HG03095 (cell line): ENCODE data around the gene TRIM28.

Experiments
- ATAC-seq: cut with Tn5 transposase; IDR thresholded peaks from one replicate; pipeline ENCODE4 v1.9.1; 2021; ENCODE audit warnings: moderate library complexity; ENCODE audit not compliant: unreplicated experiment

Gene TRIM28

GRCh38 chr19:58547323-58548312 lies 3.8 kb downstream of the TRIM28 start:
- no peak for ATAC-seq

GRCh38 chr19:58548859-58549663 lies 5.2 kb downstream of the TRIM28 start:
- no peak for ATAC-seq

DNA sequence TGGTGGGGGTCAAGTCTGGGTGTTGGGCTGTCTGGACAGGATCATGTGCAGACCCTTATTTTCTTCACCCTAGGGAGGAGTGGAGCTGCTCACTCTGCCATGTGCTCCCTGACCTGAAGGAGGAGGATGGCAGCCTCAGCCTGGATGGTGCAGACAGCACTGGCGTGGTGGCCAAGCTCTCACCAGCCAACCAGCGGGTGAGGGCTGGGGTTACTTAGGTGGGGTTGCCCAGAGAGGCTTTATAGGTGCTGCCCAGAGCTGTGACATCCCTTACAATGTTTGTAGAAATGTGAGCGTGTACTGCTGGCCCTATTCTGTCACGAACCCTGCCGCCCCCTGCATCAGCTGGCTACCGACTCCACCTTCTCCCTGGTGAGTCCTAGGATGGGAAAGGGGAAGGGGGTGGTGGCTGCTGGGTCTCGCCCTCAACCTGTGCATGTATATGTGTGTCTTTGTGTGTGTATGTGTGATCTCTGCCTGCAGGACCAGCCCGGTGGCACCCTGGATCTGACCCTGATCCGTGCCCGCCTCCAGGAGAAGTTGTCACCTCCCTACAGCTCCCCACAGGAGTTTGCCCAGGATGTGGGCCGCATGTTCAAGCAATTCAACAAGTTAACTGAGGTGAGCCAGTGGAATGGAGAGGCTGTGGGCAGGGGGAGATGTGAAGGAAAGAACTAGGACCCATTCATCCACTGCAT lies 5.9 kb downstream of the TRIM28 start:
- no peak for ATAC-seq

DNA sequence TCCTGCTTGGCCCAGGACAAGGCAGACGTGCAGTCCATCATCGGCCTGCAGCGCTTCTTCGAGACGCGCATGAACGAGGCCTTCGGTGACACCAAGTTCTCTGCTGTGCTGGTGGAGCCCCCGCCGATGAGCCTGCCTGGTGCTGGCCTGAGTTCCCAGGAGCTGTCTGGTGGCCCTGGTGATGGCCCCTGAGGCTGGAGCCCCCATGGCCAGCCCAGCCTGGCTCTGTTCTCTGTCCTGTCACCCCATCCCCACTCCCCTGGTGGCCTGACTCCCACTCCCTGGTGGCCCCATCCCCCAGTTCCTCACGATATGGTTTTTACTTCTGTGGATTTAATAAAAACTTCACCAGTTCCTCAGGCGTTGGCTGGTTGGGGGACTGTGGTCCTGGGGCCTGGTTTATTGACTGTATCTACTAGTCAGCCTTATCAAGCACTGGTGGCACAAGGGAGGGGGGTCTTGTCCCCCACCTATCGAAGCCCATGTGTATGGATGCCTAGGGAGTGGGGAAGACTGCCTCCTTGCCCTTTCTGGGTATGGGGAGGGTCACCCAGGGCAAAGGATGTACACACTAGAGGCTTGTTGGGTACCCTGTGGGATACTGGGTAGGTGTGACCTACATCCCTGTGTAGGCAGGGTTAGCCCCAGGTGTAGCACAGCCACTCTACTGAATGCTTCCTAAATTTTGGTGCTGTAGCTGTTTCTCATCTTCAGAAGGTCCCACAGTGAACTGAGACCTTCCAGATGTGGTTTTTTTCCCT lies 6.7 kb downstream of the TRIM28 start:
- no peak for ATAC-seq

DNA sequence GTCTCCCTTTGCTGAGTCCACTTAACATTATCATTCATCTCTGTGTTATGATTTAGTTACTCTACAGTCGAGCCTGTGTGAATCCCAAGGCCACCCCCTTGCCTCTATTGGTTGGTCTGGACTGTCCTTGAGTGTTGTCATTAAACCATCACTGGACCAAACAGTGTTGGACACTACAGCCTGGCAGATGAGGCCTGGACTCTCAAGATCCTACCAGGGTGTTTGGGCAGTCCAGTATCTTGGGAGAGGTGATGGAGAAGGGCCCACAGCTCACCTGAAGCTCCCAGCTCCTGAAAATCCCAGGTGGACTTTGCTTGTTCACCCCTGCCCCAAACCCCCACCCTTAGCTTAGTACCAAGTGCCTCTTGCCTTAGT lies 7.2 kb downstream of the TRIM28 start:
- ATAC-seq, result no peak

- ATAC-seq, result no peak
Measured at GRCh38 chr19:58551577-58552471, 8.0 kb downstream of the TRIM28 start.

DNA sequence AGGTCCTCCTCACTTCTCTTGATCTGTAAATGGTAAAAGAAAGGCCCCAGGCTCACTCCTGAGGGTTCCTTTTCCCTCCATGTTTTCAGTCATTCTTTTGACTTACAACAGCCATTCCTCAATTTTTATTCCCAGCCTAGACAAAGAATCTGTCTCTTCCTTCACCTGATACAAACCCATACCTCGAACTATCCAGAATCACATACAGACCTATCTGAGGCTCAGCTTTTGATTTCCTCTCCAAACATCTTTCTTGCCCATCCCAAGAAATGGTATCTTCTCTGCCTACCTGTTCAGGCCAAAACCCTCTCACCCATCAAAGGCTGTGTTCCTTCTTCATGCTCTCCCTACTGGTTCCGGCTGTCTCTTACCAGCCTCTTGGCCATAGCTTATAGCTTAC lies 8.8 kb downstream of the TRIM28 start:
- ATAC-seq, result no peak

DNA sequence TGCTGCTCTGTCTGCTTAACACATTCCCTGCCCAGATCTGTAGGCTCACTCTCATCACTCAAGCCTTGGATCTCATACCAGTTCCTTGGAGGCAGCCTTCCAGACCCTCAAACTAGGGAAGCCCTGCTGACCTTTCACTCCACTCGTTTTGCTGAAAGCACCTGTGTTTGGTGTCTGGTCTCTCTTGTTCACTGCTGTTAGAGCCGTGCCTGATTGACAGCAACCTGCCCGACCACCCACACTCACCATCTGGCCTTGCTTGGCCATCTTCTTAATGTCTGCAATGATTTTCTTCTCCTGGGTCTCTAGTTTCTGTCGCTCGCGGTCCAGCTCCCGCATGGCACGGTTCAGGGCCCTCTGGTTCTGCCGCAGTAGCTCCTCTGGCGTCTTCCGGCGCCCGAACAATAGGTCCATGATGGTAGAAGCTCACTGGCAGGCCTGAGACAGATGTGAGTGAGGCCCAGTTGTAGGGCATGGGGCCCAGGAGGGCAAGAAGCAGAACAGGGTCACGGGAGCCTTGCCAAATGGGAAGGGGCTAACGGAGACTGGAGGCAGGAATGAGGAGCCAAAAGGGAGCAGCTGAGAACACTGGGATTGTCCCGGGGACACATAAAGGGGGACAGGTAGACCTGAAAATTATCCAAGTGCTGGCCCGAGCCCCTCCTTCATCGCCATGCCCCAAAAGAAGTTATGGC lies 10.1 kb downstream of the TRIM28 start:
- ATAC-seq, result no peak

DNA sequence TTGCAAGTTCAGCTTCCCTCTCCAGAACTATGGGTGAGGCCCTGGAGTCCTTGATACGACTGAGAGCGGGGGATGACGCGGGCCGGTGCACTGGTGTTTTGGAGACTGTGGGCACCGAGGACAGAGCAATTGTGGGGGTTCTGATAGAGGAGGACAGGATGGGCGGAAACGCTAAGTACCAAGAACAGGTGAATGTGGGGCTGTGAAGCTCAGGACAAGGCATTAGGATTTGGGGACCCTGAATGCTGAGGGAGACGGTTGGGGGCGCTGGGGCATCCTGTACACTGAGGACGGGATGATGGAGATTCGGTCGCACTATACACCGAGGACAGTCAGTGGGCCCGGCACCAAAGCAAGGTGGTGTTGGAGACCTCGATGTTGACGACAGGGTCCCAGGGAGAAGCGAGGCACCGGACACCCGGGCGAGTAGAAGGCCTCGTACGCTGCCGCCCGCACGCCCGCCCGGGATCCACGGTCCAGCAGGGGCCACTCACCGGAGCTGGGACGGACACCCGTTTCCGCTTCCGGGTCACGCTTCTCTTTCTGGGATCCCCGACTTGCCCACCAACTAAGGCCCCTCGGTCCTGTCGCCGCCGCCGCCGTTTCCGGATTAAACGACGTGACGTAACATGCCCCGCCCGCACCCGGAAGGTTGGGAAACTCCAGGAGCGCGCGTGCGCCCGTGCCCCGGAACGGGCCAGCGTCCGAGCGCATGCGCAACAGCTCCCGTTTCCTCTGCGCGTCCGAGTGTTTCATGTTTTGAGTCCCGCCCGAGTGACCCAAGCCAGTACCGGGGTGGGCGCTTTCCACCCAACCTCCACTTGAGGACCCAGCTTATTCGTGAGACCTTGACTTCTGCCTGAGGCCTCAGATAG lies 10.9 kb downstream of the TRIM28 start, which contains the start of gene CHMP2A:
TSS of gene CHMP2A (minus strand) at position 612 of the 875 bp plus-strand sequence. CDS start 893 bp downstream, outside the sequence.
- peak; percentile 22 for ATAC-seq

DNA sequence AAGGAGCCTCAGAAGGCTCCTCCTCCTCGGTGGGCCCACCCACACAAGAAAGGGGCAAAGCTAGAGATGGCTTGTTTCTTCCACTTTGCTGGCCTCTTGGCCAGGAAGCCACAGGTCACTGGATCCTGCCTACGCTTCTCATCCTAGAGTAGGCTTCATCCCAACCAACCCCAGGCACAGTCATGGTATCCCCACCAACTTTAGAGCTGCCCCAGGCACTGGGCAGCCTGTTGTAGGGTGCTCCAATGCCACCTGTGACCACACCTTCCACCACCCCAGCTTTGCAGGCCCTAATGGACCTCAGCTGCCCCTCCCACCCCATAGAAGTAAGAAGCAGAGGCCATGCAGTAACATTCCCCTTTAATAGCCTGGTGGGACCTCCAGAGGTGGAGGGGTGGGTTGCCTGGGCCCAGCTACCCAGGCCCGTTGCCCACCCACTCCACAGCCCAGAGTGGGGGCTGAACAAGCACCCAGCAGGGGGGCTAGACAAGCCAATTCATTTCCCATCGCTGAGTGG lies 11.6 kb downstream of the TRIM28 start:
- ATAC-seq, result no peak

- ATAC-seq, result no peak
Measured at GRCh38 chr19:58555920-58556621, 12.2 kb downstream of the TRIM28 start.

GRCh38 chr19:58556622-58557220 lies 12.9 kb downstream of the TRIM28 start:
- ATAC-seq, result no peak

- ATAC-seq, result no peak
Measured at GRCh38 chr19:58557221-58558065, 13.6 kb downstream of the TRIM28 start.

DNA sequence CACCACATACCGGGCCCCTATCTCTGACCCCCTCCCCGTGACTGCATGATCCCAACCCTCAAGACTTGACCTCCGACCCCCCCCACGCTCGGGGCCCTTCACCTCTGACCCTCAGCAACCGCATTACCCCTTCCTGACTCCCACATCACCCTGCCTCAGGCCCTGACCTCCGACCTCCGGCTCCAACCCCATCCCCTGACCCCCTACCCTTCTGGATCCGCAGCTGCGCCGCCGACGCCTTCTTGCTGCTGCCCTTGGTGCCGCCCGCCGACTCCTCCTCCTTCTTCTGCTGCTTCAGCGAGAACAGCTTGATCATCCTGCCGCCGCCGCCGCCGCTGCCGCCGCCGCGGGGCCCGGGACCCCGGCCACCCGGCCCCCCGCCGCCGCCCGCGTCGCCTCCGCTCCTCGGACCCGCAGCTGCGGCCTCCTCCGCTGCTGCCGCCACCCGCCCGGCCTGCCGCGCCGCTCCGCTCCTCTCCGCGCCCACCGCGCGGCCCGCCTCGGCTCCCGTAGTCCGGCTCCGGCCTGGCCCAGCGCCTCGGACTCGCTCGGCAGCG lies 14.3 kb downstream of the TRIM28 start, which contains the start of gene UBE2M:
TSS of gene UBE2M (minus strand) at position 546 of the 557 bp plus-strand sequence. CDS start at position 316, 230 bp downstream.
- ATAC-seq, result peak; percentile 0

GRCh38 chr19:58558623-58559274 lies 14.9 kb downstream of the TRIM28 start:
- peak; percentile 42 for ATAC-seq
